Neural cell (in vitro differentiated cells): ENCODE results near the gene NEURL1. TPM values are rescaled to one million over a fixed set of nuclear protein-coding genes. Genes with fewer than 3 reads are reported as not detected.

Experiments
- H2AFZ ChIP-seq: fragments of 200-600, 300-800 bp; sonication (generic), shearing (Covaris generic); 2 replicates; pipeline ENCODE4 v1.6.0; 2014; ENCODE audit warnings: low read depth, mild to moderate bottlenecking, antibody characterized with exemption, low read length, moderate library complexity
- H3F3A ChIP-seq: fragments of 200-600 bp; shearing (Covaris generic); 2 replicates; pipeline ENCODE4 v1.6.1; 2016; ENCODE audit warnings: mild to moderate bottlenecking, moderate library complexity, mixed read lengths, antibody characterized with exemption, low read length; ENCODE audit not compliant: insufficient read depth, poor library complexity, severe bottlenecking
- H3K27ac ChIP-seq: fragments of 200-600, 300-800 bp; sonication (generic), shearing (Covaris generic); 2 replicates; pipeline ENCODE4 v1.5.1; 2014; ENCODE audit warnings: mild to moderate bottlenecking, low read length, moderate library complexity
- H3K27me3 ChIP-seq: fragments of 300-800, 200-600 bp; sonication (generic), shearing (Covaris generic); 2 replicates; pipeline ENCODE4 v1.6.0; 2014; ENCODE audit warnings: mild to moderate bottlenecking, low read depth, low read length, moderate library complexity; ENCODE audit not compliant: insufficient read depth
- H3K36me3 ChIP-seq: fragments of 300-800, 200-600 bp; sonication (generic), shearing (Covaris generic); 2 replicates; pipeline ENCODE4 v1.5.1; 2014; ENCODE audit warnings: mild to moderate bottlenecking, antibody characterized with exemption, low read length, moderate library complexity; ENCODE audit not compliant: insufficient read depth
- H3K4me2 ChIP-seq: fragments of 300-800, 200-600 bp; sonication (generic), shearing (Covaris generic); 2 replicates; pipeline ENCODE4 v1.6.0; 2014; ENCODE audit warnings: mild to moderate bottlenecking, low read length
- H3K4me3 ChIP-seq: fragments of 300-800, 200-600 bp; sonication (generic), shearing (Covaris generic); 2 replicates; pipeline ENCODE4 v1.5.1; 2014; ENCODE audit warnings: mild to moderate bottlenecking, low read length, moderate library complexity
- H3K79me2 ChIP-seq: fragments of 200-600 bp; shearing (Covaris generic); replicated peaks from 2 replicates; pipeline ENCODE4 v1.6.0; 2014; ENCODE audit warnings: mild to moderate bottlenecking, low read length, moderate library complexity; ENCODE audit not compliant: insufficient read depth
- H3K9ac ChIP-seq: fragments of 300-800, 200-600 bp; sonication (generic), shearing (Covaris generic); 2 replicates; pipeline ENCODE4 v1.6.1; 2016; ENCODE audit warnings: mild to moderate bottlenecking, low read length, mixed read lengths
- H3K9me2 ChIP-seq: fragments of 200-600 bp; shearing (Covaris generic); 2 replicates; pipeline ENCODE4 v1.6.1; 2016; ENCODE audit warnings: mild to moderate bottlenecking, low read length, mixed read lengths; ENCODE audit not compliant: insufficient read depth
- H3K9me3 ChIP-seq: fragments of 200-600, 300-800 bp; sonication (generic), shearing (Covaris generic); 2 replicates; pipeline ENCODE4 v1.6.1; 2016; ENCODE audit warnings: mild to moderate bottlenecking, mixed run types, low read length, moderate library complexity, mixed read lengths
- H4K20me1 ChIP-seq: fragments of 200-600 bp; shearing (Covaris generic); 2 replicates; pipeline ENCODE4 v1.6.1; 2016; ENCODE audit warnings: mild to moderate bottlenecking, mixed run types; ENCODE audit not compliant: insufficient read depth
- CTCF ChIP-seq: fragments of 450-650 bp; IDR thresholded peaks from 2 replicates; pipeline ENCODE4 v1.5.1; 2014; ENCODE audit warnings: antibody characterized with exemption, mild to moderate bottlenecking, moderate library complexity; ENCODE audit not compliant: poor library complexity, severe bottlenecking
- EP300 ChIP-seq: fragments of 450-650 bp; conservative IDR thresholded peaks from 2 replicates; pipeline ENCODE4 v1.6.1; 2014; ENCODE audit warnings: antibody characterized with exemption, mild to moderate bottlenecking, moderate library complexity; ENCODE audit not compliant: poor library complexity, severe bottlenecking
- EZH2 ChIP-seq: fragments of 200-600, 300-800 bp; shearing (Covaris generic), sonication (generic); IDR thresholded peaks from 2 replicates; pipeline ENCODE4 v1.6.1; 2014; ENCODE audit warnings: antibody characterized with exemption, low read length, borderline replicate concordance, mild to moderate bottlenecking; ENCODE audit not compliant: insufficient read depth, poor library complexity, severe bottlenecking
- MXI1 ChIP-seq: fragments of 450-650 bp; conservative IDR thresholded peaks from 2 replicates; pipeline ENCODE4 v1.6.1; 2014; ENCODE audit warnings: antibody characterized with exemption, mild to moderate bottlenecking; ENCODE audit not compliant: poor library complexity, severe bottlenecking
- POLR2AphosphoS5 ChIP-seq: IDR thresholded peaks from 2 replicates; pipeline ENCODE4 v1.6.1; 2012
- RAD21 ChIP-seq: fragments of 450-650 bp; conservative IDR thresholded peaks from 2 replicates; pipeline ENCODE4 v1.6.1; 2014; ENCODE audit warnings: antibody characterized with exemption, mild to moderate bottlenecking, moderate library complexity
- SMC3 ChIP-seq: fragments of 450-650 bp; conservative IDR thresholded peaks from 2 replicates; pipeline ENCODE4 v1.6.1; 2014; ENCODE audit warnings: antibody characterized with exemption, mild to moderate bottlenecking, moderate library complexity; ENCODE audit not compliant: poor library complexity
- TAF1 ChIP-seq: IDR thresholded peaks from 2 replicates; pipeline ENCODE4 v1.6.1; 2012; ENCODE audit warnings: low read depth
- polyA plus RNA-seq: library from polyadenylated mRNA; depleted of rRNA; stranded (reverse); fragments of >200 nt; gene quantifications from 2 replicates; pipeline ENCODE4 v1.2.3, GENCODE V29; 2014
- TF ChIP-seq, protein P1 (sequence below): IDR thresholded peaks from 2 replicates; pipeline ENCODE4 v1.6.1; 2012; ENCODE audit warnings: borderline replicate concordance

Gene NEURL1
- polyA plus RNA-seq, 1 donor from 2014 or later, result 12.3 TPM

GRCh38 chr10:103499881-103500280, 6.4 kb downstream of the NEURL1 start:
- H3K36me3 ChIP-seq, result no peaks in the 10 kb centered on the region
- peaks cover 37% of the 10 kb centered on the region for H3K79me2 ChIP-seq
- H2AFZ ChIP-seq, result no peak overlapping the region
- H3K4me2 ChIP-seq, result no peak overlapping the region
- no peak overlapping the region for H3K9ac ChIP-seq
- no peaks in the 10 kb centered on the region for H3K9me3 ChIP-seq
- no peaks in the 10 kb centered on the region for H3F3A ChIP-seq
- H4K20me1 ChIP-seq, result no peaks in the 10 kb centered on the region
- TF ChIP-seq POLR2AphosphoS5 (no peak), MXI1 (no peak), EP300 (no peak), RAD21 (no peak), CTCF (no peak)
- no peak overlapping the region for H3K4me3 ChIP-seq
- H3K27me3 ChIP-seq, result peaks cover 3% of the 10 kb centered on the region
- H3K27ac ChIP-seq, result no peak overlapping the region
- no peaks in the 10 kb centered on the region for H3K9me2 ChIP-seq

GRCh38 chr10:103500481-103500880, 7.0 kb downstream of the NEURL1 start:
- H3K4me2 ChIP-seq, result no peak overlapping the region
- H3K9me2 ChIP-seq, result no peaks in the 10 kb centered on the region
- H3K36me3 ChIP-seq, result no peaks in the 10 kb centered on the region
- no peaks in the 10 kb centered on the region for H4K20me1 ChIP-seq
- H3K79me2 ChIP-seq, result peaks cover 37% of the 10 kb centered on the region
- H3K9me3 ChIP-seq, result no peaks in the 10 kb centered on the region
- H3F3A ChIP-seq, result no peaks in the 10 kb centered on the region
- no peak overlapping the region for H2AFZ ChIP-seq
- no peak overlapping the region for H3K4me3 ChIP-seq
- no peak overlapping the region for H3K9ac ChIP-seq
- H3K27ac ChIP-seq, result no peak overlapping the region
- TF ChIP-seq EP300, result no peak
- TF ChIP-seq, protein P1, sequence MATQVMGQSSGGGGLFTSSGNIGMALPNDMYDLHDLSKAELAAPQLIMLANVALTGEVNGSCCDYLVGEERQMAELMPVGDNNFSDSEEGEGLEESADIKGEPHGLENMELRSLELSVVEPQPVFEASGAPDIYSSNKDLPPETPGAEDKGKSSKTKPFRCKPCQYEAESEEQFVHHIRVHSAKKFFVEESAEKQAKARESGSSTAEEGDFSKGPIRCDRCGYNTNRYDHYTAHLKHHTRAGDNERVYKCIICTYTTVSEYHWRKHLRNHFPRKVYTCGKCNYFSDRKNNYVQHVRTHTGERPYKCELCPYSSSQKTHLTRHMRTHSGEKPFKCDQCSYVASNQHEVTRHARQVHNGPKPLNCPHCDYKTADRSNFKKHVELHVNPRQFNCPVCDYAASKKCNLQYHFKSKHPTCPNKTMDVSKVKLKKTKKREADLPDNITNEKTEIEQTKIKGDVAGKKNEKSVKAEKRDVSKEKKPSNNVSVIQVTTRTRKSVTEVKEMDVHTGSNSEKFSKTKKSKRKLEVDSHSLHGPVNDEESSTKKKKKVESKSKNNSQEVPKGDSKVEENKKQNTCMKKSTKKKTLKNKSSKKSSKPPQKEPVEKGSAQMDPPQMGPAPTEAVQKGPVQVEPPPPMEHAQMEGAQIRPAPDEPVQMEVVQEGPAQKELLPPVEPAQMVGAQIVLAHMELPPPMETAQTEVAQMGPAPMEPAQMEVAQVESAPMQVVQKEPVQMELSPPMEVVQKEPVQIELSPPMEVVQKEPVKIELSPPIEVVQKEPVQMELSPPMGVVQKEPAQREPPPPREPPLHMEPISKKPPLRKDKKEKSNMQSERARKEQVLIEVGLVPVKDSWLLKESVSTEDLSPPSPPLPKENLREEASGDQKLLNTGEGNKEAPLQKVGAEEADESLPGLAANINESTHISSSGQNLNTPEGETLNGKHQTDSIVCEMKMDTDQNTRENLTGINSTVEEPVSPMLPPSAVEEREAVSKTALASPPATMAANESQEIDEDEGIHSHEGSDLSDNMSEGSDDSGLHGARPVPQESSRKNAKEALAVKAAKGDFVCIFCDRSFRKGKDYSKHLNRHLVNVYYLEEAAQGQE, result no peak
- no peak for TF ChIP-seq SMC3
- no peak for TF ChIP-seq POLR2AphosphoS5
- no peak for TF ChIP-seq MXI1
- no peak for TF ChIP-seq RAD21
- TF ChIP-seq TAF1, result no peak
- TF ChIP-seq EZH2, result no peak
- no peak for TF ChIP-seq CTCF
- H3K27me3 ChIP-seq, result no peaks in the 10 kb centered on the region
